ENCODE measurements around the gene STN1. TPM values are rescaled to one million over a fixed set of nuclear protein-coding genes. Genes with fewer than 3 reads are reported as not detected.
A peak's percentile ranks its signal among the peaks of the same experiment; 100 is the strongest.

STN1 gene
- total RNA-seq, 3 donors from 2014 or later = 23.8 to 31.2 (median 25.2) TPM

- Histone ChIP-seq H3K27ac (peak overlapping the region; percentile 6 to 23), H3K4me1 (peaks cover 0 to 3% of the 10 kb centered on the region in 2 donors), H3K27me3 (no peaks in the 10 kb centered on the region), H3K9me3 (no peaks in the 10 kb centered on the region), H3K36me3 (no peaks in the 10 kb centered on the region), H3K4me3 (no peak overlapping the region)
- intact Hi-C loops (cut with DNase I; ENCODE audit: low total_unique reads) = no loop called here
- no peak for DNase-seq (ENCODE audit: low spot score in 2 of 2)
- no peak for TF ChIP-seq POLR2AphosphoS5 (IDR thresholded peaks at IDR 0.05)
Observed at GRCh38 chr10:103897241-103897774, 20.7 kb downstream of the STN1 start.

GRCh38 chr10:103896225-103896624, 21.8 kb downstream of the STN1 start:
- intact Hi-C loops (cut with DNase I; ENCODE audit: low total_unique reads) = no loop called here
- DNase-seq (ENCODE audit: low spot score in 2 of 2) = no peak
- peaks cover 0 to 3% of the 10 kb centered on the region in 2 donors for H3K4me1 ChIP-seq
- peak overlapping the region; percentile 72 to 75 for H3K27ac ChIP-seq
- no peaks in the 10 kb centered on the region for H3K27me3 ChIP-seq
- no peaks in the 10 kb centered on the region for H3K36me3 ChIP-seq
- TF ChIP-seq CTCF (IDR thresholded peaks at IDR 0.05) (no peak), POLR2A (IDR thresholded peaks at IDR 0.05) (no peak), POLR2AphosphoS5 (IDR thresholded peaks at IDR 0.05) (no peak)
- no peak overlapping the region for H3K4me3 ChIP-seq
- H3K9me3 ChIP-seq = no peaks in the 10 kb centered on the region

- Histone ChIP-seq H3K36me3 (no peaks in the 10 kb centered on the region), H3K27me3 (no peaks in the 10 kb centered on the region), H3K27ac (peak overlapping the region; percentile 72 to 75), H3K9me3 (no peaks in the 10 kb centered on the region), H3K4me1 (no peaks in the 10 kb centered on the region), H3K4me3 (no peak overlapping the region)
- no peak for DNase-seq (ENCODE audit: low spot score in 2 of 2)
- TF ChIP-seq POLR2A (IDR thresholded peaks at IDR 0.05) = no peak
- no peak for TF ChIP-seq POLR2AphosphoS5 (IDR thresholded peaks at IDR 0.05)
- TF ChIP-seq CTCF (IDR thresholded peaks at IDR 0.05) = no peak
- intact Hi-C loops (cut with DNase I; ENCODE audit: low total_unique reads) = no loop called here
Observed at GRCh38 chr10:103895411-103896186, 22.4 kb downstream of the STN1 start.

GRCh38 chr10:103894441-103894864, 23.5 kb downstream of the STN1 start:
- Histone ChIP-seq H3K36me3 (no peaks in the 10 kb centered on the region), H3K4me1 (no peaks in the 10 kb centered on the region), H3K27ac (peak overlapping the region; percentile 72 to 75), H3K9me3 (no peaks in the 10 kb centered on the region), H3K4me3 (no peak overlapping the region), H3K27me3 (no peaks in the 10 kb centered on the region)
- intact Hi-C loops (cut with DNase I; ENCODE audit: low total_unique reads) = no loop called here
- DNase-seq (ENCODE audit: low spot score in 2 of 2) = no peak
- TF ChIP-seq POLR2A (IDR thresholded peaks at IDR 0.05) = no peak
- TF ChIP-seq POLR2AphosphoS5 (IDR thresholded peaks at IDR 0.05) = no peak
- no peak for TF ChIP-seq CTCF (IDR thresholded peaks at IDR 0.05)

- H3K9me3 ChIP-seq = no peaks in the 10 kb centered on the region
- TF ChIP-seq POLR2A (IDR thresholded peaks at IDR 0.05) (no peak), POLR2AphosphoS5 (IDR thresholded peaks at IDR 0.05) (no peak), CTCF (IDR thresholded peaks at IDR 0.05) (no peak)
- H3K36me3 ChIP-seq = no peaks in the 10 kb centered on the region
- no peaks in the 10 kb centered on the region for H3K27me3 ChIP-seq
- H3K4me1 ChIP-seq = no peaks in the 10 kb centered on the region
- no peak overlapping the region for H3K4me3 ChIP-seq
- peak overlapping the region; percentile 68 to 75 for H3K27ac ChIP-seq
- intact Hi-C loops (cut with DNase I; ENCODE audit: low total_unique reads) = no loop called here
- no peak for DNase-seq (ENCODE audit: low spot score in 2 of 2)
Observed at GRCh38 chr10:103893817-103894216, 24.2 kb downstream of the STN1 start.
